ENCODE results near the gene LOC128125822.
"Not testable (repeated sequence)": the region's sequence is repeated elsewhere in the genome, so short reads cannot be mapped to it uniquely, and the experiment has no call there.

LOC128125822 gene

DNA sequence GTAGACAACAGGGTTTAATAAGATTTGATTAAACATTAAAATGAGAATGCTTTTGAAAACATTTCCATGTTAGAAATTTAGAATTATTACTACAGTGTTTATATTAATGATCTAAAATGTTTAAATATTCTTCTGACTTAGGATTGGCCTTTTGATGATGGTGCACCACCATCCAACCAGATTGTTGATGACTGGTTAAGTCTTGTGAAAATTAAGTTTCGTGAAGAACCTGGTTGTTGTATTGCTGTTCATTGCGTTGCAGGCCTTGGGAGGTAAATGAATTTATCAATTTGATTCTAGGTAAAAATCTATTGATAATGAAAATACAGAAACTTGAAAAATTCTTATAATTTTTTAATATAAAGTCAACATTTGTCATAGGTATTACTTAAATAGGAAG lies 6.5 kb downstream of the LOC128125822 start:
- Mint-ChIP-seq H3K4me3 (no peak overlapping the region), H3K4me1 (peaks cover 26% of the 10 kb centered on the region), H3K36me3 (ENCODE audit: low read depth) (peaks cover 50% of the 10 kb centered on the region), H3K9me3 (no peaks in the 10 kb centered on the region), H3K27me3 (no peaks in the 10 kb centered on the region), H3K27ac (no peak overlapping the region)
- POLR2A ChIA-PET: no interaction called here
- CTCF ChIA-PET: no interaction called here
- no peak for DNase-seq

DNA sequence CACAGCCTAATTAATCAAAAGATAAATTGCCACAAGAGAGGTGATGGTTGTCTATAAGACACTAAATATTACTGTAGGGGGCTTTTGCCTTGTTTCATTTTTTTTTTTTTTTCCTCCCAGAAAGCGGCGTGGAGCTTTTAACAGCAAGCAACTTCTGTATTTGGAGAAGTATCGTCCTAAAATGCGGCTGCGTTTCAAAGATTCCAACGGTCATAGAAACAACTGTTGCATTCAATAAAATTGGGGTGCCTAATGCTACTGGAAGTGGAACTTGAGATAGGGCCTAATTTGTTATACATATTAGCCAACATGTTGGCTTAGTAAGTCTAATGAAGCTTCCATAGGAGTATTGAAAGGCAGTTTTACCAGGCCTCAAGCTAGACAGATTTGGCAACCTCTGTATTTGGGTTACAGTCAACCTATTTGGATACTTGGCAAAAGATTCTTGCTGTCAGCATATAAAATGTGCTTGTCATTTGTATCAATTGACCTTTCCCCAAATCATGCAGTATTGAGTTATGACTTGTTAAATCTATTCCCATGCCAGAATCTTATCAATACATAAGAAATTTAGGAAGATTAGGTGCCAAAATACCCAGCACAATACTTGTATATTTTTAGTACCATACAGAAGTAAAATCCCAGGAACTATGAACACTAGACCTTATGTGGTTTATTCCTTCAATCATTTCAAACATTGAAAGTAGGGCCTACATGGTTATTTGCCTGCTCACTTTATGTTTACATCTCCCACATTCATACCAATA lies 7.8 kb downstream of the LOC128125822 start:
- Mint-ChIP-seq H3K9me3 (no peaks in the 10 kb centered on the region), H3K36me3 (ENCODE audit: low read depth) (peaks cover 44% of the 10 kb centered on the region), H3K4me3 (no peak overlapping the region), H3K27me3 (no peaks in the 10 kb centered on the region), H3K27ac (no peak overlapping the region), H3K4me1 (peaks cover 15% of the 10 kb centered on the region)
- ChIA-PET POLR2A (no interaction called here), CTCF (no interaction called here)
- no peak for DNase-seq

DNA sequence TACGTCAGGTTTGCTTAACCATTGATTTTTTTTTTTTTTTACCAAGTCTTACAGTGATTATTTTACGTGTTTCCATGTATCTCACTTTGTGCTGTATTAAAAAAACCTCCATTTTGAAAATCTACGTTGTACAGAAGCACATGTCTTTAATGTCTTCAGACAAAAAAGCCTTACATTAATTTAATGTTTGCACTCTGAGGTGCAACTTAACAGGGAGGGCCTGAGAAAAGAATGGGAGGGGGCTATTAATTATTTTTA lies 8.4 kb downstream of the LOC128125822 start:
- peaks cover 44% of the 10 kb centered on the region for H3K36me3 Mint-ChIP-seq (ENCODE audit: low read depth)
- DNase-seq: no peak
- ChIA-PET CTCF (no interaction called here), POLR2A (no interaction called here)
- H3K9me3 Mint-ChIP-seq: no peaks in the 10 kb centered on the region
- H3K4me1 Mint-ChIP-seq: peaks cover 12% of the 10 kb centered on the region
- no peak overlapping the region for H3K4me3 Mint-ChIP-seq
- H3K27me3 Mint-ChIP-seq: no peaks in the 10 kb centered on the region
- H3K27ac Mint-ChIP-seq: no peak overlapping the region

DNA sequence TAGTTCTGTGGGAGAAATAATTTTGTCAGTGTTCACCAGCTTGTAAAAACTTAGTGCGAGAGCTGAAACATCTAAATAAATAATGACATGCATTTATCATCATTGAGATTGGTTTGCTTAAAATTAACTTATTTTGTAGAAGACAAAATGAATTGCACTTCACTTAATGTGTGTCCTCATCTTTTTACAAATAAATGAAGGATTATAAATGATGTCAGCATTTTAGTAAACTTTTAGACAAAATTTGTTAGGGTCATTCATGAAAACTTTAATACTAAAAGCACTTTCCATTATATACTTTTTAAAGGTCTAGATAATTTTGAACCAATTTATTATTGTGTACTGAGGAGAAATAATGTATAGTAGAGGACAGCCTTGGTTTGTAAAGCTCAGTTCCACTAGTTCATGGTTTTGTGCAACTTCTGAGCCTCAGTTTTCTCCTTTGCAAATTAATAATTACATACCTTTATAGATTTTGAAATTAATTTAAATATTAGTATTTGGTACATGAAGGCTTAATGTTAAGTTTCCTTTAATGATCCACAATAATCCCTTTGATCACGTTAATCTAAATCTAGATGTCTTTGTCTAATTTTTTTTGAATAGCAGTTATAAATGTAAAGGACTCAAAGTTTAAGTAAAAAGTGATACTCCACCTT lies 9.2 kb downstream of the LOC128125822 start:
- ChIA-PET POLR2A (no interaction called here), CTCF (no interaction called here)
- H3K27ac Mint-ChIP-seq: no peak overlapping the region
- H3K9me3 Mint-ChIP-seq: no peaks in the 10 kb centered on the region
- H3K4me3 Mint-ChIP-seq: no peak overlapping the region
- peaks cover 7% of the 10 kb centered on the region for H3K4me1 Mint-ChIP-seq
- peaks cover 41% of the 10 kb centered on the region for H3K36me3 Mint-ChIP-seq (ENCODE audit: low read depth)
- DNase-seq: no peak
- peaks cover 2% of the 10 kb centered on the region for H3K27me3 Mint-ChIP-seq

DNA sequence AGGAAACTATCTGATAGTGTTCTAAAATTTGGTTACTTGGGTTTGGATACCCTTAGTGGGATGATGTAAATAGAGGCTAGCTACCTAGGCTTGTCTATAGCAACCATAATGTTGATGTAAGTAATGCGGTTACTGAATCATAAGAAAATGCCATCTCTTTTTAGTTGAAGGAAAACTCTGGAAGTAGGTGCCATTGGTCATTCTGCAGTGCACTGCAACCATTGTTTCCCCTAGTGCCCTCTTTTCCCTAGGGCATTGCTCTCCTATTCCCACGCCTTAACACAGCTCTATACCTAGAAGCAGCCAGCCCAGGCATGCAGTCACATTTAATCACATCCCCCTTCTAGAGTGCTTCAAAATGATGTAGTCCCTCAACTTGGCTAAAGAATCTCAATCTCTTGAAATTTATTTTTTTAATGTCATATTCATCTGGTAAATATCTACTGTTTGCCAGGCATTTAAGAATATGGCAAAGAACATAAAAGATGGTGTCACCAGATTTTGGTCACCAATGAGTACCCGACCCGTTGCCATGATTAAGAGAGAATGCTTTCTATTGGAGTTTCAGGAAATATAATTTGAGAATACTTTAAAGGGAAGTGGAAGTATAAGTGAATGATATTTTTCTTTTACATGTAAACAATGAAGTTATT lies 10.4 kb downstream of the LOC128125822 start:
- CTCF ChIA-PET: interaction anchor here (2.1 kb wide), 1 partner anchor 9 kb away, joined by 12 read pairs; no protein-coding TSS in a partner anchor
- POLR2A ChIA-PET: no interaction called here

DNA sequence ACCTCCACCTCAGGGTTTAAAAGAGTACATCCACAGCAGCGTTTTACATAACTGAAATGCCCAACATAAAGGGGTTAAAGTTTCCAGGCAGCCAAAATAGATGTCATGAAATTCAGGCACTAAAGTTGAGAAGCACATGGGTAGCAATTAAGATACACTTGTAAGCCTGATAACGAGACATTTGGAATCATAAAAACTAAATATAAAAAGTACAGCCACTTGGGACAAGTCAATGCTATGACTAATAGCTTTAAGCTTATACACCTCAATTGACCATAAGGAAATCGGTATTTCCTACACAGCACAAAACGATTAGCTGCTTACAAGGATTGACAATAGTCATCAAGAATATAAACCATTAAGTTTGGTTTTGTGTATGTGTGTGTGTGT lies 11.8 kb downstream of the LOC128125822 start:
- peaks cover 2% of the 10 kb centered on the region for H3K4me1 Mint-ChIP-seq
- no peak for DNase-seq
- no peak overlapping the region for H3K4me3 Mint-ChIP-seq
- POLR2A ChIA-PET: no interaction called here
- peaks cover 4% of the 10 kb centered on the region for H3K27me3 Mint-ChIP-seq
- peaks cover 28% of the 10 kb centered on the region for H3K36me3 Mint-ChIP-seq (ENCODE audit: low read depth)
- no peaks in the 10 kb centered on the region for H3K9me3 Mint-ChIP-seq
- CTCF ChIA-PET: interaction anchor here (1.0 to 2.1 kb wide), 2 partner anchors 10 to 14 kb away, joined by 6 to 12 read pairs; no protein-coding TSS in a partner anchor
- H3K27ac Mint-ChIP-seq: no peak overlapping the region

More for the DNA sequence above, 10.4 kb downstream of the LOC128125822 start:
- Mint-ChIP-seq H3K36me3 (ENCODE audit: low read depth) (peaks cover 30% of the 10 kb centered on the region), H3K27ac (no peak overlapping the region), H3K4me1 (peaks cover 2% of the 10 kb centered on the region), H3K4me3 (no peak overlapping the region), H3K9me3 (no peaks in the 10 kb centered on the region), H3K27me3 (peaks cover 4% of the 10 kb centered on the region)
- no peak for DNase-seq

DNA sequence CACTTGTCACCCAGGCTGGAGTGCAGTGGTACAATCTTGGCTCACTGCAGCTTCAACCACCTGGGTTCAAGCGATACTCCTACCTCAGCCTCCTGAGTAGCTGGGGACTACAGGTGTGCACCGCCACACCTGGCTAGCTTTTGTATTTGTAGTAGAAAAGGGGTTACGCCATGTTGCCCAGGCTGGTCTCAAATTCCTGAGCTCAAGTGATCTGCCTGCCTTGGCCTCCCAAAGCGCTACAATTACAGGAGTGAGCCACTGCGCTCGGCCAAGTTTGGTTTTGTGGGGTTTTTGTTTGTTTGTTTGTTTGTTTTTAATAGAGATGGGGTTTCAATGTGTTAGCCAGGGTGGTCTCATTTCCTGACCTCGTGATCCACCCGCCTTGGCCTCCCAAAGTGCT lies 12.3 kb downstream of the LOC128125822 start:
- Mint-ChIP-seq H3K4me3 (no peak overlapping the region), H3K27me3 (peaks cover 4% of the 10 kb centered on the region), H3K9me3 (no peaks in the 10 kb centered on the region), H3K4me1 (peaks cover 2% of the 10 kb centered on the region), H3K36me3 (ENCODE audit: low read depth) (peaks cover 28% of the 10 kb centered on the region), H3K27ac (no peak overlapping the region)
- POLR2A ChIA-PET: no interaction called here
- no peak for DNase-seq
- CTCF ChIA-PET: interaction anchor here (1.0 to 2.1 kb wide), 2 partner anchors 11 to 14 kb away, joined by 6 to 12 read pairs; no protein-coding TSS in a partner anchor

DNA sequence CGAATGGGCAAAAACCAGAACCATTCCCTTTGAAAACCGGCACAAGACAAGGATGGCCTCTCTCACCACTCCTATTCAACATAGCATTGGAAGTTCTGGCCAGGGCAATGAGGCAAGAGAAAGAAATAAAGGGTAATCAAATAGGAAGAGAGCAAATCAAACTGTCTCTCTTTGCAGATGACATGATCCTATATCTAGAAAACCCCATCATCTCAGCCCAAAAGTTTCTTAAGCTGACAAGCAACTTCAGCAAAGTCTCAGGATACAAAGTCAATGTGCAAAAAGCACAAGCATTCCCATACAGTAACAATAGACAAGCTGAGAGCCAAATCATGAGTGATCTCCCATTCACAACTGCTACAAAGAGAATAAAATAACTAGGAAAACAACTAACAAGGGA lies 13.4 kb downstream of the LOC128125822 start:
- H3K27me3 Mint-ChIP-seq, H3K4me3 Mint-ChIP-seq, DNase-seq, H3K9me3 Mint-ChIP-seq, H3K4me1 Mint-ChIP-seq, CTCF ChIA-PET, H3K27ac Mint-ChIP-seq, POLR2A ChIA-PET: not testable (repeated sequence)
- peaks cover 17% of the 10 kb centered on the region for H3K36me3 Mint-ChIP-seq (ENCODE audit: low read depth)

DNA sequence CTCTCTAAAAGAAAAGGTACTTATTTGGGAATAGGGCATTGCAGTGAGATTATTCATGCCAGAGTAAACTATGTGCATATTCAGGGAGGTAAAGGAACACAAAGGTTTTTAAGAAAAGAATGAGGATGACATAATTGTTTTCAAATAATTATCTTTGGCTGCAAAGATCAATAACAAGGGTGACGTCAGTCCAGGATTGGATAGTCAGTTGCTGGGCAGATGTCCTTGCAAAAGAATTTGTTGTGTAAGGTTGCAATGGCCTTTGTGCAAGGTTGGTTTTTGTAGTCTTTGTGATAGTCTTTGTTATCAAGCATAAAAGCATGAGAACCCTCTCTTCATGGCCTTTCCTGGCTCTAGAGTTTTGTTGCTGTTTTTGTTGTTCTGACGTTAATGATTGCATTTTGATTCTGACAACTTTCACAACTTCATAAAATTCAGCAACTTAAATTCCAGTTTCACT lies 17.7 kb downstream of the LOC128125822 start:
- no peak for DNase-seq
- ChIA-PET POLR2A (no interaction called here), CTCF (no interaction called here)
- Mint-ChIP-seq H3K36me3 (ENCODE audit: low read depth) (no peaks in the 10 kb centered on the region), H3K4me3 (no peak overlapping the region), H3K4me1 (peaks cover 5% of the 10 kb centered on the region), H3K9me3 (no peaks in the 10 kb centered on the region), H3K27me3 (peaks cover 4% of the 10 kb centered on the region), H3K27ac (no peak overlapping the region)

DNA sequence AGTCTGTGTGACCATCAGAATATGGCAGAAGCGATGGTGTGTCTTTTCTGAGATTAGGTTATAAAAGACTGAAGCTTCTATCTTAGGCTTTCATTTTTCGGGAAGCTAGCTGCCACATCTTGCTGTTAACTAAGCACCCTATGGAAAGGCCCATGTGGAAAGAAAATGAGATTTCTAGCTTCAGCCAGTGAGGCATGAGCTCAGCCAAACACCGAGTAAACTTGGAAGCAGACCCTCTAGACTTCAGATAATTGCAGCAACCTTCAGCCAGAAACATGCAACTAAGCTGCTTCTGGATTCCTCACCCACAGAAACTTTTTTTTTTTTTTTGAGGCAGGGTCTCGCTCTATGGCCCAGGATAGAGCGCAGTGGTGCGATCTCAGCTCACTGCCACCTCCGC lies 20.6 kb downstream of the LOC128125822 start:
- H3K27ac Mint-ChIP-seq: no peak overlapping the region
- peaks cover 7% of the 10 kb centered on the region for H3K4me1 Mint-ChIP-seq
- H3K27me3 Mint-ChIP-seq: peaks cover 6% of the 10 kb centered on the region
- no peaks in the 10 kb centered on the region for H3K9me3 Mint-ChIP-seq
- no peak overlapping the region for H3K4me3 Mint-ChIP-seq
- ChIA-PET POLR2A (no interaction called here), CTCF (interaction anchor here (0.6 to 0.7 kb wide), 2 partner anchors 93 to 883 kb away, joined by 4 read pairs; no protein-coding TSS in a partner anchor)
- no peaks in the 10 kb centered on the region for H3K36me3 Mint-ChIP-seq (ENCODE audit: low read depth)
- DNase-seq: no peak

DNA sequence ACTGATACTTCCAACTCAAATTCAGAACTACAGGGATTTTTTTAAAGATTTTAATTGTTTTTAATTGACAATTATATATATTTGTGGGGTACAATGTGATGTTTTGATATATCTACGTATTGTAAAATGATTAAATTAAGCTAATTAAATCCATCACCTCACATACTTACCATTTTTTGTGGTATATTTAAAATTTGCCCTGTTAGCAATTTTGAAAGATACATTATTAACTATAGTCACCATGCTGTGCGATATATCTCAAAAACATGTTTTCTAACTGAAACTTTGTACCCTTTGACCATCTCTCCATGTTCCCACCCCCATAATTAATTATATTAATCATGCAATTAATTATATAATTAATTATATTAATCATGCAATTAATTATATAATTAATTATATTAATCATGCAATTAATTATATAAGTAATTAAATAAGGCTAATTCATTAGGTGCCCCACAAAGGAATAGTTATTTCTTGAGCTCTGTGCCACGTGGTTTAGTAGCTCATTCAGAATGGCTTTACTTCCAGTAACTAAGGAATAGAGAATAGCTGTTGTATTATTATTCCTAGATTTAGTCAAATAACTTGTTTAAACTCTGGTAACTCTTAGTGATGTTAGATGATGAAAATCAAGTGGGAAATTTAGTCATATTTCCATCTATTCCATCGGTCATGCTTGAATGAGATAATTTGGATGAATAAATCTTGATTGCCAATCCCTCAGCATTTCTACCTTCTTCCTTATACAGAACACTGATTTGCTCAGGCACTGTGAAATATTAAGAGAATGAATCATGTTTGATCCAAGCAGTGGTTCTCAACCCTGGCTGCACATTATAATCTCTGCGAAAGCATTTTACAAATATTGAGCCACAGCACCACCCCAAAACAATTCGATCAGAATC lies 25.1 kb downstream of the LOC128125822 start:
- no peak overlapping the region for H3K27ac Mint-ChIP-seq

More for the DNA sequence above, 25.1 kb downstream of the LOC128125822 start:
- H3K9me3 Mint-ChIP-seq: no peaks in the 10 kb centered on the region
- CTCF ChIA-PET: interaction anchor here (1.0 to 4.0 kb wide), 7 partner anchors 9 to 167 kb away, joined by 3 to 18 read pairs (median 6); partner anchors contain the start of gene PHF3
- H3K27me3 Mint-ChIP-seq: peaks cover 6% of the 10 kb centered on the region
- DNase-seq: no peak
- no peaks in the 10 kb centered on the region for H3K36me3 Mint-ChIP-seq (ENCODE audit: low read depth)
- POLR2A ChIA-PET: no interaction called here
- H3K4me1 Mint-ChIP-seq: peaks cover 23% of the 10 kb centered on the region
- H3K4me3 Mint-ChIP-seq: peak overlapping the region; percentile 77
